ENCODE data around the gene TDRD9.

TDRD9 gene

DNA sequence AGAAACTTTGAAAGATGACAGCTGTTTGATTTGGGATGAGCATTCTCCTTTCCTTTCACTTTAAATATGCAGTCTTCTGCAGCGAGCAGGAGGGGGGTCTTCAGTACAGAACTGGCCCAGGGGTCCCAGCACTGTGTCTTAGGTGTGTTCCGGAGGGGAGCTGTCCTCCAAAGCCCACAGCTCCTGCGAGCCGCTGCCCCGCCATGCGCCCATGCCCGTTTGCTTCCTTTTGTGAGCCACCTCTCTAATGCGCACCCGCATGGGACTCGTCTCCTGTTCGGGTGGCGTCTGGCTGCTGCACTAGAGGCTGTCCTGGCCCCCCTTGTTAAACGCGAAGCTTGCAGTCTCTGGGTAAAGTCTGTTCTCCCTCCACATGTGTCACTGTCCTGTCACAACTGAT, 108.8 kb downstream of the TDRD9 start:
- no peak for DNase-seq

DNA sequence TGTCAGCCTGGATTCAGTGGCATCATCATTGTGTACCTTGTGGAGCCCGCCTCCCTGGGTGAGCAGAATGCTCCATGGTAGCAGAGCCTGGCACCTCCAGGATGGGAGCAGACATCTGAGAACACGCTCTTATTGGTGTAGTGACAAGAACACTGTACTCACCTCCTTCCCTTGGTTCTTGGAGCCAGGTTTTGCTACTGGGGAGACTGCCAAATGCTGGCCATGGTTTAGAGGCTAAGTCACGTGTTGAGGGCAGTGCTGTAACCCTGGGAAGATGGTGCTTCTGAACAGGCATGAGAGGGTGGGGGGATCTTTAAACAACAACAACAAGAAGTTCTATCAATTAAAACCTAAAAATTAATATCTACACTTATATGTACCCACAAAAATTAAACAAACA, 109.6 kb downstream of the TDRD9 start:
- DNase-seq, result no peak

DNA sequence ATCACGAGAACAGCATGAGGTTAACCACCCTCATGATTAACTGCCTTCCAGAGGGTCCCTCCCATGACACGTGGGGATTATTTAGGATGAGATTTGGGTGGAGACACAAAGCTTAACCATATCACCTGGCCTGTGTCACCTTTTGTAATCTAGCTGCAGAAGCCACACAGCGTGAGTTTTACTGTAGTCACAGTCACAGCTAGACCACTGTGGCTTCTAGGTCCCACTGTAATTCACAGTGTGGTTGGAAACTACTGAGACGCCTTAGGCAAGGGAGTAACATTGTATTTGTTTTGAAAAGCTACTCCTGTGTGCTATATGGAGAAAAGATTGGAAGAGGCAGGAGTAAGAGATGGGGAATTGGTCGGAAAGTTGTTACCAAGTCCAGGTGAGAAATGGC, 111.0 kb downstream of the TDRD9 start:
- DNase-seq, result no peak

DNA sequence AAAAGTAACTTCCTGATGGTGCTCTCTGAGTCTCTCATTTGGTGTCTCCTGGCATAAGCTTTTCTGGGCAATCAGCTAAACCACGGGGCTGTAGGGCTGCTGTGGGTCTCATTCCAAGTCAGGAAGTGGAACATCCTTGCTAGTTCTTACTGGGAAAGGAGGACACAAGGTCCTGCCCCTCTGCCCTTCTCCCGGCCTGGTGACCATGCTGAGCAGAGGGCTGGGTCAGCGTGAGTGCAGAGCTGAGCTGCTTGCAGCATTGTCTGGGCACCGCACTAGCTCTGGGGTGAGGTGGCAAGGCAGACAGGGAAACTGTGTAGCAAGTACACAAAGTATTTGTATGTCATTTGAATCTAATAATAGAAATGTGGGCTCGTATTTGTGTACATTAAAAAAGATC, 112.3 kb downstream of the TDRD9 start:
- DNase-seq, result peak; percentile 84 to 88

DNA sequence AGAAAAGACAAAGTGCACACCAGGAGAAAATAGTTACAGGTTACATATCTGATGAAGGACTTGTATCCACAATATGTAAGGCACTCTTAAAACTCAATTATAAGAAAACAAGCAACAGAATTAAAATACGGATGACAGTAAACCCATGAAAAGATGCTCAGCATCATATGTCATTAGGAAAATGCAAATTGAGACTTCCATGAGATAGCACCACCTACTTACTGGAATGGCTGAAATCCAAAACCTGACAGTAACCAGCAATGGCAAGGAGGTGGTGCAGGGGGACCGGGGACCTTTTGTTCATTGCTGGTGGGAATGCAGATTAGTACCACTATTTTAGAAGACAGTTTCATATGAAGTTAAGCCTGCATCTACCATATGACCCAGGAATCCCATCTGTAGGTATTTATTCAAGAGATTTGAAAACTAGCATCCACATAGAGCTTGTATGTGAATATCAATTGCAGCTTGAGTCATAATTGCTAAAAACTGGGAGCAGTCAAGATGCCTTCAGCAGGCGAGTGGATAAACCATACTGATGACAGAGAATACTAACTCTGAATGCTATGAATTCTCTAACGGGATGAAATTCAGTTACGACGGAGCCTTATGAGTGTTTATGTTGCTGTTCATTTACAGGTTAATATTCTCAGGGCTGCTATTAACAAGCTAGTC, 113.3 kb downstream of the TDRD9 start:
- DNase-seq, result peak; percentile 39 to 61

DNA sequence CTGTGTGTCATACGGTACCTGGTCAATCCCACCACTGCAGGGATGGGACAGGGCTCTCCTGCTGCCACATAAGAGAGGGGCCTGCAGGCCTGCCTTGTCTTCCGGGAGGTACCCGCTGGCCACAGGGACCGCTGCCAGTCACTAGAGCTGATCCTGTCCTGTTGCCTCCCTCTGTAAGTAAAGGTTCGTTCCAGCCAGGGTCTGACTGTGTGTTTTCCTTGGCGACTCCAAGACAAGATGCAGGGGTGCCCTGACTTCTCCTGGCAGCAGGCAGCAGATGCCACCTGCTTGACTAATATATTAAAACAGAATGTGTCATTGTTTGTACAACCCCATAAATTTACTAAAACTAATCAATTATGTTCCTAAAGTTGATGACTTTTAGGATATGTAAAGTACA, 115.8 kb downstream of the TDRD9 start:
- no peak for DNase-seq

DNA sequence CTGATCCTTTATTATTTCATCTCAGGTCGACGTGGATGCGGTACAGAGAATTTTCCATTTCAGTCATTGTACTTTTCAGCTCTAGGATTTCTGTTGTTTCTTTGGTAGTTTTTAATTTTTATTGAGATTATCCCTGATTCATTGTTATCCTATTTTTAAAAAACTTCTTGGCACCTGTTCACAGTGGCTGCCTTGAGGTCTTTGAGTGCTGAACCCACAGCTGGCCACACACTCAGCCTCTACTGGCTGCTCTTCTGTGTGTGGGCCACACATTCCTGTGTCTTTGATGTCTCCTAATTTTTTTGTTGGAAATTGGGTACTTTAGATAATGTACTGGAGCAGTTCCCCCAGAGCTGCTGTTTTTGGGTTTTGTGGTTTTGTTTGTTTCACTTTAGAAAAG, 119.5 kb downstream of the TDRD9 start:
- no peak for DNase-seq

DNA sequence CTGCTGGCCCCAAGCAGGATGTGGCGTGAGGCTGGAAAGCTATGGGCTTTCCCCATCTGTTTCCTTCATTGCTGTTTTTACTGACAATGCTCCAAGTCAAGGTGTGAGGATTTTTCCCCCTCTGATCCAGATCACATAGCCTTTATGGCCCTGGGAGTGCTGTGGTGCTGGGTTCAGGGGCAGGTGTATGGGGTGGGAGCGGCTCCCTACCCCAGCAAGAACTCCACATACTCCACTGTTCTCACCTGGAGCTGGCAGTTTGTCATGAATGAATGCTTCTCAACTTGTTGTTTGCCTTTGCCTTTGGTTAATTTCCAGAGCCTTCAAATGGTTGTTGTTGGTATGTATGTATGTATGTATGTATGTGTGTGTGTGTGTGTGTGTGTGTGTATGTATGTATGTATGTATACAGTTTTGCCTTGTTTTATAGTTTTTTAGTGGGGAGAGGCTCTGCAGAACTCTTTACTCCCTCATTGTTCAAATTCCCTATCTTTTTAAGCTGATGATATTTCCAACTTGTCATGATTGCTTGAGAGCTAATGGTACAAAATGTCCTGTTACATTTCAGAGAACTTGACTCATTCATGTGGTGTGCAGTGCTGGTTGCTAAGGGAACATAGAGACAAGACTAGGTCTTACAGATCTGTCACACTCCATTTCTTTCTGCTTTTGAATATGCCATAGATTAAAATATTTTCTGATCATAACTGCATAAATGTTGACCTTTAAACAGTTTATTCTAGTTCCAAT, 120.7 kb downstream of the TDRD9 start:
- peak; percentile 40 to 48 for DNase-seq

DNA sequence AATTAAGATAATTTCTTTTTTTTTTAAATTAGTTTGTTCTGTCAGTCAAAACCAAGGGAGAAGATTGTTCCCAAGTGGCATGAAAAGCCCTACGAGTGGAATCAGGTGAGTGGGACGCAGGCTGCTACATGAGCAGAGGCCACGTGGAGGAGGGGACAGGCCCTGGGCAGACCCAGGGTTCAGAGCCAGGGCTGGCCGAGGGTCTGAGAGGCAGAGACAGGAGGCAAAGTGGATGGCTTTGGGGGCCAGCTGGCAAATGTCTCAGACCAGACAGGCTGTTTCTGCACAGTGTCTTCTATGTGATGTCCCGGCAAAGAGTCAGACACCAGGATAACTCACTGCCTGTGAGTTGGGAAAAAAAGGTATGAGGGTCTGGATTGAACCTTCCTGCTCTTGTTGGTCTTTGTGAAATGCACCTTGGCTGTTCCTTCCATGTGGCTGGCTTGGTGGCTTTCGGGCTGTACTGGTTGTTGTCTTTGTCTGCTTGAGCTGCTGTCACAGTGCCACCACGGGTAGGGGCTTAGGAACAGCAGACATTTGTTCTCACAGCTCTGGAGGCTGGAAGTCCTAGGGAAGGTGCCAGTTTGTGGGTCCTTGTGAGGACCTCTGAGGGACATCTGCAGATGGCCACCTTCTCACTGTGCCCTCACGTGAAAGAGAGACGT, 121.5 kb downstream of the TDRD9 start:
- DNase-seq, result no peak

DNA sequence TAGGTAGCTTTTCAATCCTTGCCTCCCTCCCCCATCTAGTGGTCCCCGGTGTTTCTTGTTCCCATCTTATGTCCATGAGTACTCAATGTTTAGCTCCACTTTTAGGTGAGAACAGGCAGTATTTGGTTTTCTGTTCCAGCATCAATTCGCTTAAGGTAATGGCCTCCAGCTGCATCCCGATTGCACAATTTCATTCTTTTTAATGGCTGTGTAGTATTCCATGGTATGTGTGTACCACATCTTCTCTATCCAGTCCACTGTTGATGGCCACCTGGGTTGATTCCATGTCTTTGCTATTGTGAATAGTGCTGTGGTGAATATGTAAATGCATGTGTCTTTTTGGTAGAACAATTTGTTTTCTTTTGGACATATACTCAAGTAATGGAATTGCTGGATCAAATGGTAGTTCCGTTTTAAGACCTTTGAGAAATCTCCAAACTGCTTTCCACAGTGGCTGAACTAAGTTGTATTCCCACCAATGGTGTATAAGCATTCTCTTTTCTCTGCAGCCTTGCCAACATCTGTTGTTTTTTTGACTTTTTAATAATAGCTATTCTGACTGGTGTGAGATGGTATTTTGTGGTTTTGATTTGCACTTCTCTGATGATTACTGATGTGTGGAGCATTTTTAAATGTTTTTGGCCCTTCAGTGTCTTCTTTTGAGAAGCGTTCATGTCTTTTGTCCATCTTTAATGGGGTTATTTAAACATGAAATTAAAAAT, 123.0 kb downstream of the TDRD9 start:
- DNase-seq, result no peak

DNA sequence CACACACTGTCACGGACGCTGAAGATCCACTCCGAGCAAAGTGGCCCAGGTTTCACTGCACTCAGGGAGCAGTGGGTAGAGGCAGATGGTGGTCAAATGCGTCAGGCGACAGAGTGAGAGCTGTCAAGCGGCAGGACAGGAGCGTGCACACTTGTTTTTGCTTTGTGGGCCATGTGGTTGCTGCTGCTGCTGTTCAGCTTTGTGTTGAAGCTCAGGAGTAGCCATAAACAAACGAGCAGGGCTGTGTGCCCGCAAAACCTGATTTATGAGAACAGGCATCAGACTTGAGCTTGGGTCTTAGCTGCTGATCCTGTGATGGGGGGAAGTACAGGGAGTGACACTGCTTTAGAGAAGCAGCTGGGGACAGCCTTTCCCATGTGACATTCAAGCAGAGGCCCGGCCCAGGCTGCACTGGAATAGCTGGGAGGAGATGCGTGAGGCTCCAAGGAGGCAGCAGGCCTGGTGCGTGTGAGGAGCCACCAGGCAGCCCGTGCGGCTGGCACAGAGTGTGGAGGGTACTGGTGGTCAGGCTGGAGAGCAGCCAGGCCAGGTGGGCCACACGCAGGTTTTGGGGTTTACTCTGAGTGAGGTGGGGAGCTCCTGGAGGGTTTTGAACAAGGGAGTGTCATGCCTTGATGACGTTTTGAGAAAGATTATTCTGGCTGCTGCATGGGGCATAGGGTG, 126.1 kb downstream of the TDRD9 start:
- DNase-seq, result no peak

DNA sequence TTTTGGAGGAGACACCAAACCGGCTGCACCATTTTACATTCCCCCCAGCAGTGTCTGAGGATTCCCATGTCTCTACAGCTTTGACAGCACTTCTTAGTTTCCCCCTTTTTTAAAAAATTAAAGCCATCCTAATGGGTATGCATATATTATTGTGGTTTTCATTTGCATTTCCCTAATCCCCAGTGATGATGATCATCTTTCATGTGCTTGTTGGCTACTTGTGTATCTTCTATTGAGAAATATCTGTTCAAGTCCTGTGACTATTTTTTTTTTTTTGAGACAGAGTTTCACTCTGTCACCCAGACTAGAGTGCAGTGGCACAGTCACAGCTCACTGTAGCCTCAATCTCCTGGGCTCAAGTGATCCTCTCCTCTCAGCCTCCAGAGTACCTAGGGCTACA, 134.0 kb downstream of the TDRD9 start:
- no peak for DNase-seq

DNA sequence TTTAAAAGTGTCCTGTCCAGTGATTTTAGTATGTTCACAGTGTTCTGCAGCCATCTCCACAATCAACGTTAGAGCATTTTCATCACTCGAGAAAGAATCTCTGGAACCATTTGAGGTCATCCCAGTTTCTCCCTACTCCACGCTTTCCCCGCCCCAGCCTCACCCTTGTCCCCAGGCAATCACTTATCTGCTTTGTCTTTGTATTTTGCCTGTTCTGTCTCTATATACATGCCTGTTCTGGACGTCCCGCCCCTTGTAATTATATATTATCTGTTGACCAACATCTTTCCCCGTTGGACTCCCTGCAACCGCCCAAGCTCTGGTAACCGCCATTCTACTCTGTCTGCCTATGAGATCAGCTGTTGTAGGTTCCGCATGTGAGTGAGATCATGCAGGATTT, 135.7 kb downstream of the TDRD9 start:
- DNase-seq, result no peak

DNA sequence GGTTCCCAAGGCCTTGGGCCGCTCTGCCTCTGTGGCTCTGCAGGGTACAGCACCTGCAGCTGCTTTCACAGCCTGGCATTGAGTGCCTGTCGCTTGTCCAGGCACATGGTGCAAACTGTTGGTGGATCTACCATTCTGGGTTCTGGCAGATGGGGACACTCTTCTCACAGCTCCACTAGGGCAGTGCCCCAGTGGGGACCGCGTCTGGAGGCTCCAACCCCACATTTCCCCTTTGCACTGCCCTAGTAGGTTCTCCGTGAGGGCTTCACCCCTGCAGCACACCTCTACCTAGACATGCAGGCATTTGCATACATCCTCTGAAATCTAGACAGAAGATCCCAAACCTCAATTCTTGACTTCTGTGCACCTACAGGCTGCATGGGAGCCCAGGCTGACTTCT, 138.0 kb downstream of the TDRD9 start:
- no peak for DNase-seq

DNA sequence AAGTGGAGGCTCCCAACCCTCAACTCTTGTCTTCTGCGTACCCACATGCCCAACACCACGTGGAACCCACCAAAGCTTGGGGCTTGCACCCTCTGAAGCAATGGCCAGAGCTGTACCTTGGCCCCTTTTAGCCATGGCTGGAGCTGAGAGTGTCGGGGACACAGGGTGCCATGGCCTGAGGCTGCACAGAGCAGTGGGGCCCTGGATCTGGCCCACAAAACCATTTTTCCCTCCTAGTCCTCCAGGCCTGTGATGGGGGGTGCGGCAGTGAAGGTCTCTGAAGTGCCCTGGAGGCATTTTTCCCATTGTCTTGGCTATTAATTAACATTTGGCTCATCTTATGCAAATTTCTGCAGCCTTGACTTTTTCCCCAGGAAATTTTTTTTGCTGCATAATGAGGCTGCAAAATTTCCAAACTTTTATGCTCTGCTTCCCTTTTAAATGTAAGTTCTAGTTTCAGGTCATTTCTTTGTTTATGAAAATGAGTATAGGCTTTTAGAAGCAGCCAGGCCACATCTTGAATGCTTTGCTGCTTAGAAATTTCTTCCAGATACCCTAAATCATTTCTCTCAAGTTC, 138.6 kb downstream of the TDRD9 start:
- no peak for DNase-seq

DNA sequence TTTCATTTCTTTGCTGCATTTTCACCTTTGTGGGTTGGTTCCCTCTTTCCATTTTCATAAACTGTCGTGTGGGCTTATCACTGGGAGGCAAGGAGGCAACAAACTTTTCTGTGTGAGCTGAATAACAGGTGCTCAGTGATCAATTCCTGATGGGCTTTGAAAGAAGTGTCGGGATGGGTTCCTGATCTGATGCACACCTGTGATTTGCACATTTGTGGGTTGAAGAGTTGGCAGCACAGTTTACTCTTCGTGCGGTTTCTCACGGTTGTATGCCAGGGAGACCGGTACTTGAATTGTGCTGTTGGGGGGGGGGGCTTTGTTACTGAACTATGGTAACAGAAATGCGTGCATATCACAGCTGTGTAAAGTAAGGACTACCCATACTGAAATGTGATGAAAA, 141.3 kb downstream of the TDRD9 start:
- no peak for DNase-seq

DNA sequence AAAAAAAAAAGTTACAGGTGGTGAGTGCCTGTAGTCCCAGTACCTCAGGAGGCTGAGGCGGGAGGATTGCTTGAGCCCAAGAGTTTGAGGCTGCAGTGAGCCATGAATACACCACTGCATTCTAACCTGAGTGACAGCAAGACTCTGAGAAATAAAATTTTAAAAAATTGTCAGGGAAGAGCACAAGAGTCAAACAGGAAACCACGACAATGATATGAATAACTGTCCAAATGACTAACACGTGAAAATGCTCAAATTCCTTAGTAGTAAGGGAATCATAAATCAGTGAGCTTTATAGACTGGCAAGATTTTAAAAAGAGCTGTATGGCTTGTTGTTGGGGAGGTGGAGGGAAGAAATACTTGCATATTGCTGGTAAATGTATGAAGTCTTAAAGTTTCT, 144.3 kb downstream of the TDRD9 start:
- DNase-seq, result no peak

DNA sequence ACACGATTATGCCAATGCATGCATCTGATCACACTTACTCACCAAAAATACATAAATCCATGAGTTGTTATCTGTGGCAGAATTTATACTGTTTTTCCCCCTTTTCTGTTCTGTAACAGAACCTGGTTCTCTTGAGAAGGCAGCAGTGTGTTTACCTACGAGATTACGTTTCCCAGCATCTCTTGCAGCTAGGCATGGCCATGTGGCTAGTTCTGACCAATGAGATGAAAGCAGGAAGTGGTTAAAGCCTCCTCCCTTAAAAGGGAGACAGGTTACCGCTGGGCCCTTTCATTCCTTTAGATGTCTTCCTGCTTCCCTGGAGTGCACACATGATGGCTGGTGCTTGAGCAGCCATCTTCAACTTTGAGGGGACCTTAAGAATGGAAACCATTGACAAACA, 145.5 kb downstream of the TDRD9 start:
- DNase-seq, result no peak

DNA sequence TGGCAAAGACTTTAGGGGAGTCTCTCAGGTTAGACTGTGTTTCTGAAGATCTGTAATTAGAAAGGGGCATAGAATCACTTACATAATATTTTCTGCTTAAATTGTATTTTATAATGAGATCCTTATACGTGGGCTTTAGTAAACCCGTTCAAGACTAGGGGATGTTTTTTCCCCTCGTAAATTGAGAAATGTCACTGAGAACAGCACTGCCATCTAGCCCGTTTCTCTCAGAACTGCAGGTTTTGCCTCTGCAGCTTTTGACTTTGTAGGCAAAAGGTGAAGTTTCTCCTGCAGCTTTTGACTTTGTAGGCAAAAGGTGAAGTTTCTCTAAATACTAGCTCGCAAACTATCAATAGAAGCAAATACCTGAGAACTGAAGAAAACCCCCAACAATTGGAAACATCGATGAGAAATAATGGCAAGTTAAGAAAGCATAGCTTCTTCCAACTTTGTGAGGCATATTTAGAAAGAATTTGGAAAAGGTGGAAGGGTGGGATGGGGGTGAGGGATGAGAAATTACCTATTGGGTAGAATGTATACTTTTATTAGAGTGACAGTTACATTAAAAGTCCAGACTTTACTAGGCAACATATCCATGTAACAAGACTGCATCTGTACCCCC, 147.4 kb downstream of the TDRD9 start:
- peak in 1 of 2 experiments; percentile 53 for DNase-seq

DNA sequence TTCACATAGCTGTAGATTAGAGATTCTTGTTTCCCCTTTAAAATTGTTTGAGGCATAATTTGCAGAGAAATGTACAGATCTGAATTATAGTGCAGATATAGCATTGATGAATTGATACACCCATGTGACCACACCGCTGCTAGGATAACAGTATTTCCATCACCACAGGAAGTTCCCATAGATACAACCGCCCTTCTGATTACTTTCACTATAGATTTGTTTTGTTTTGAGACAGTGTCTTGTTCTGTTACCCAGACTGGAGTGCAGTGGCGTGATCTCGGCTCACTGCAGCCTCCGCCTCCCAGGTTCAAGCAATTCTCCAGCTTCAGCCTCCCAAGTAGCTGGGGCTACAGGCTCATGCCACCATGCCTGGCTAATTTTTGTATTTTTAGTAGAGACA, 148.5 kb downstream of the TDRD9 start:
- DNase-seq, result no peak

DNA sequence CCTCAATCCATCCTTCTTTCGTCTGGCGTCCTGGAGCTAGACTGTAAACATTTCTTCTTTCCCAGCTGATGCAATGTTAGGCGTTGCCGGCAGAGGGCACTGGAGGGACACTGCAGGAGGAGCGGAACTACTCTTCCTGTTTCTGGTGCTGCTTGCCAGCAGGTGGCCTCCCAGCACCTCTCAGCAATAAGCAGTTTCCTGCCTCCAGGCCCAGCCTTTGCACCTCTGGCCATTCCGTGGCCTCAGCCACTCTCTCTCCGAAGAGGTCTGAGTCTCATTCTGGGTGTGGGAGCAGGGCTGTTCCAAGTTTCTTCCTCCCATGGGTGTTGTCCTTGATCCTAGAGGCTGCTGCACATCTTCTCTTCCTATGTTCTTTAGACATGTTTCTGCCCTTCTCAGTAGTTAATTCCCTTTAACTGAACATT, 149.8 kb downstream of the TDRD9 start:
- DNase-seq, result peak; percentile 80 to 93

Measured in NCI-H526 (cell line).